Lower leg skin (tissue), 3 donors: Measurements from ENCODE around the gene CACNA1D.

Source experiments
- CTCF ChIP-seq, 3 donors: fragments of 450-650 bp; IDR thresholded peaks; one replicate each; pipeline ENCODE4 v1.5.1; 2016; ENCODE audit warnings: antibody characterized with exemption in 3 of 3, mild to moderate bottlenecking in 3 of 3, moderate library complexity in 2 of 3
- POLR2A ChIP-seq, 2 donors: fragments of 450-650 bp; IDR thresholded peaks; one replicate each; pipeline ENCODE4 v1.6.1; 2016 to 2017; ENCODE audit warnings: antibody characterized with exemption in 2 of 2, mild to moderate bottlenecking in 1 of 2, moderate library complexity in 1 of 2

GRCh38 chr3:53478921-53479664 lies 15.3 kb upstream of the CACNA1D start:
- TF ChIP-seq CTCF (IDR thresholded peaks at IDR 0.05): no peak
- no peak for TF ChIP-seq POLR2A (IDR thresholded peaks at IDR 0.05)
